Measurements from ENCODE around the gene YWHAB.

YWHAB gene

DNA sequence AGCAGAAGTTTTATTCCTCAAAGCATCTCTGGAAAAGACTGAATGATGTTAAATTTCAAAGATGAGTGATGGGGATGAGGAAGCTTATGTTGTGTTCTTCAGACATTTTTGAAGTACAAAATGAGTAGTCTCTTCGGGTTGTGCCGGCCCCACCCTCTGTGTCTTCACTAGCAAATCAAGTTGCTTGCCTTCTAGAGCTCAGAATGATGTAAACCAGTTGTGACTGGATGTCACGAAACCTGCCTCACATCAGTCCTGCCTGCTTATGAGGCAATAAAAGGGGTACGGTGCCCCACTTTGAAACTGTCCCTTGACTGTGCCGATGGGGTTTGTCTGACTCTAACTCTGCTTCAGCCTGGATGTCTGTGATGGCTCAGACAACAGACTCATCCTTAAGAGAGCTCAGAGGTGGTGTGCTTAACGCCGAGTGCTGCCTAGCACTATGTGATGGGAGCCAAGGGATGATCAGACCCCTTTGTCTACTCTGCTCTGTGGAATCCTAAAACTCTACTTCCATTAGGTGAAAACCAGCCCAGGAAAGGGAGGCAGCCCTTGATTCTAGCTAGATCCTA, 55.7 kb downstream of the YWHAB start:
- Histone ChIP-seq H3K4me1 (ENCODE audit: control insufficient read depth, insufficient read depth, low read length) (no peaks in the 10 kb centered on the region), H3K27me3 (ENCODE audit: control insufficient read depth, insufficient read depth, low read length) (no peaks in the 10 kb centered on the region), H3K36me3 (ENCODE audit: control insufficient read depth, insufficient read depth, low read length) (peaks cover 89% of the 10 kb centered on the region), H3K9ac (ENCODE audit: low read length) (no peak overlapping the region), H3K9me3 (ENCODE audit: control insufficient read depth, insufficient read depth, low read depth, low read length) (no peaks in the 10 kb centered on the region), H3K27ac (ENCODE audit: low read depth, low read length) (no peak overlapping the region), H3K4me3 (ENCODE audit: low read depth, low read length) (no peak overlapping the region)

DNA sequence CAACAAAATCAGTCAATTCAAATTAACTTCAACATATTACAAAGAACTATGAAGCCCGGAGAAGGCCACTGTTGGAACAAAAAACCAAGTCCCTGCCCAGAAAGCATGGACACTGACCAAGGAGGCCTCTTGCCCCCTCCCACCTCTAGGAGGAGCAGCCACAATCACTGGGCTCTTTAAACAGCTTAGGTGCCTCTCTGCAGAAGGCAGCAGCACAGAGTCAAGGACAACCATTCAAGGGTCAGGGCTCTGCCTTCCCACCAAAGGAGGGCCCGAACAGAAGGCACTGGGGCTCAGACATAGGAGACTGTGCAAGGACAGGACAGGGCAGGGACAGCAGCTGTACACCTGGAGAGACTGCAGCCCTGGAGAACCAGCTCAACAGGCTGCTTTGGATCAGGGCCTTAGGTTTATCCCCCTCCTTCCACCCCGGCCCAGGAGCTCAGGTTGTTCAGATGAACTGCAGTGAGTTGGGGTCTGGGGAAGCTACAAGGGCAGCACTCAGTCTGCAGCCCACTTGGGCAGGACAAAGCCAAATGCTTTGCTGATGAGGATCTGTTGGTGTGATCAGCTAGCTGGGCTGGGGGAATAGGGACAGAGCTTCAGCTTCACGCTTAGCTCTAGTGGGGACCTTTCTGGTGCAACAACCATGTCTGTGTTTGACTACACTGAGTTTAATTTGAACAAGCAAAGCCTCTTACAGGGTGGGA, 56.9 kb downstream of the YWHAB start:
- Histone ChIP-seq H3K27ac (ENCODE audit: low read depth, low read length) (no peak overlapping the region), H3K9me3 (ENCODE audit: control insufficient read depth, insufficient read depth, low read depth, low read length) (no peaks in the 10 kb centered on the region), H3K36me3 (ENCODE audit: control insufficient read depth, insufficient read depth, low read length) (peaks cover 90% of the 10 kb centered on the region)

DNA sequence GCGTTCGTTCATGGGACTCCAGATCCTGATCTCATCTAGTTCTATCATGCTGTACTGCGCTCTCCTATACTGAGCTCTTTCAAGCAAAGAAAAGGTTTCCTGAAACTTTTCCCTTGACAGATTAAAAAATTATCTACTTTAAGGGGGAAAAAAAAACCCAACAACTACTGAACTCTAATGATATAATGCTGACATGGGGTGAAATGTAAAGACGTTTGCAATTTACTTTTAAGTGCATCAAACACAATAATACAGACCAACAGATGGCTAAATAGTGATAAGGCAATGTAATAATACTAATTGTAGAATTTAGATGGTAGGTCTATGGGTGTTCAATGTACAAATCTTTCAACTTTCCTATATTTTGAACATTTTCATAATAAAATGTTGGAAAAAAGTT, 58.3 kb downstream of the YWHAB start:
- Histone ChIP-seq H3K9me3 (ENCODE audit: control insufficient read depth, insufficient read depth, low read depth, low read length) (no peaks in the 10 kb centered on the region), H3K9ac (ENCODE audit: low read length) (no peak overlapping the region), H3K27ac (ENCODE audit: low read depth, low read length) (no peak overlapping the region), H3K4me3 (ENCODE audit: low read depth, low read length) (no peak overlapping the region), H3K27me3 (ENCODE audit: control insufficient read depth, insufficient read depth, low read length) (no peaks in the 10 kb centered on the region), H3K4me1 (ENCODE audit: control insufficient read depth, insufficient read depth, low read length) (no peaks in the 10 kb centered on the region), H3K36me3 (ENCODE audit: control insufficient read depth, insufficient read depth, low read length) (peaks cover 90% of the 10 kb centered on the region)

More for the DNA sequence above, 56.9 kb downstream of the YWHAB start:
- no peak overlapping the region for H3K4me3 ChIP-seq (ENCODE audit: low read depth, low read length)
- no peak overlapping the region for H3K9ac ChIP-seq (ENCODE audit: low read length)
- no peaks in the 10 kb centered on the region for H3K4me1 ChIP-seq (ENCODE audit: control insufficient read depth, insufficient read depth, low read length)
- no peaks in the 10 kb centered on the region for H3K27me3 ChIP-seq (ENCODE audit: control insufficient read depth, insufficient read depth, low read length)

DNA sequence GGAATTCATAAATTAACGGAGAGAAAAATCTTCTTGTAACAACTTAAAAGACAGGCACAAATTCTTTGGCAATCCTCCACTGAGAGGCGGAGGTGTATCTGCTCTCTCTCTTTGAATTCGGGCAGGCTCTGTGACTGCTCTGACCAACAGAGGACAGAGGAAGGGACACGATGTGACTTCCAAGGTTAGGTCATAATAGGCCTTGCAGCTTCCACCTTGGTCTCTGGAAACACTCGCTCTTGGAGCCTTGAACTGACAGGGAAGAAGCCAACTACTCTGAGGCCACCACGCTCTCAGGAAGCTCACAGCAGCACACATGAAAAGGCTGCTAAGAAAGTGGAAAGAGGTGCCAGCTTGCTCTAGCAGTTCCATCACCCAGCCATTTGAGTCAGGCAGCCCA, 59.8 kb downstream of the YWHAB start:
- Histone ChIP-seq H3K9ac (ENCODE audit: low read length) (no peak overlapping the region), H3K4me3 (ENCODE audit: low read depth, low read length) (no peak overlapping the region), H3K36me3 (ENCODE audit: control insufficient read depth, insufficient read depth, low read length) (peaks cover 92% of the 10 kb centered on the region), H3K27ac (ENCODE audit: low read depth, low read length) (no peak overlapping the region), H3K27me3 (ENCODE audit: control insufficient read depth, insufficient read depth, low read length) (no peaks in the 10 kb centered on the region), H3K9me3 (ENCODE audit: control insufficient read depth, insufficient read depth, low read depth, low read length) (no peaks in the 10 kb centered on the region), H3K4me1 (ENCODE audit: control insufficient read depth, insufficient read depth, low read length) (no peaks in the 10 kb centered on the region)

DNA sequence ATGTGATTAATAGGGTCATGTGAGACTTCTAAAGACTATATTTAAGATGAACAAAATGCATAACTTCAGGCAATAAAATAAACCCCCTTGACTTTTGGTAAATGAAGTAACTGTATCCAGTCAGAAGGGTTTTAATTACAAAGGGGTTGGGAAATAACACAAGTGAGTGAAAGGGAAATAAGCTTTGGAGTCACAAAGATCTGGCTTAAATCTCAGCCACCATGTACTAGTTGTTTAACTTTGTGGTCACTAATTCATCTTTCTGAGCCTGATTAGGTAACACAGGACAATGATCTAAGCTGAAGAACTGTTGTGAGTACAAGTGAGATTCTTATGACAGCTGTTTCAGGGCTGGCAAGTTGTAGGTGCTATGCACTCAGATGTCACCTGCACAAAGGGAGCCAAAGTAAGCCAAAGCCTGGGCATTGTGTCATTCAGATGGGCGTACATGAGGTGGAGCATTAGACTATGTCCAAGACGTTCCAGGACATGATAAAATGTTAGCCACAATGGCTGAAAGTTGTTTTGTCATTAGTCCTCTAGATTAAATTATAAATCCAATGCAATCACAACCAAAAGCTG, 60.9 kb downstream of the YWHAB start:
- peaks cover 95% of the 10 kb centered on the region for H3K36me3 ChIP-seq (ENCODE audit: control insufficient read depth, insufficient read depth, low read length)
- H3K27me3 ChIP-seq (ENCODE audit: control insufficient read depth, insufficient read depth, low read length) = no peaks in the 10 kb centered on the region
- no peak overlapping the region for H3K9ac ChIP-seq (ENCODE audit: low read length)
- H3K4me3 ChIP-seq (ENCODE audit: low read depth, low read length) = no peak overlapping the region
- no peaks in the 10 kb centered on the region for H3K4me1 ChIP-seq (ENCODE audit: control insufficient read depth, insufficient read depth, low read length)
- H3K27ac ChIP-seq (ENCODE audit: low read depth, low read length) = no peak overlapping the region
- no peaks in the 10 kb centered on the region for H3K9me3 ChIP-seq (ENCODE audit: control insufficient read depth, insufficient read depth, low read depth, low read length)

DNA sequence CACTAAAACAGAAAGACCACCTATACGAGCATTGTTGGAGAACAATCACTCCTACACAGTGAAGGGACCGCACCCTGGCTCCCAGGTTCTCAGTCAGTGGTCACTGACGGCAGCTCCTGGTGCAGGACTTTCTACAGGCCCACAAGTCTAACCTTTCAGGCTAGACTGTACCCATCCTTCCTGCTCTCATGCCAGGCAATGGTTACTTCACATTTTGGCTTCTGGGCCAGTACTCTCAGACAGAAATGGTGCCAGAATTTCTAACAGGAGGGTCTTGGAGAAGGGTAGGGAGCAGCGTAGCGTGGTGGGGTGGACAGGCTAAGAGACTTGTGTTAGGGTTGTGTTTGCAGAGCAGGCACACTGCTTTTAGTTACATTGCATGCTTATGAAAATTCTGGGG, 62.6 kb downstream of the YWHAB start:
- H3K27me3 ChIP-seq (ENCODE audit: control insufficient read depth, insufficient read depth, low read length) = no peaks in the 10 kb centered on the region
- no peaks in the 10 kb centered on the region for H3K9me3 ChIP-seq (ENCODE audit: control insufficient read depth, insufficient read depth, low read depth, low read length)
- no peak overlapping the region for H3K9ac ChIP-seq (ENCODE audit: low read length)
- no peak overlapping the region for H3K27ac ChIP-seq (ENCODE audit: low read depth, low read length)
- no peak overlapping the region for H3K4me3 ChIP-seq (ENCODE audit: low read depth, low read length)
- peaks cover 95% of the 10 kb centered on the region for H3K36me3 ChIP-seq (ENCODE audit: control insufficient read depth, insufficient read depth, low read length)
- no peaks in the 10 kb centered on the region for H3K4me1 ChIP-seq (ENCODE audit: control insufficient read depth, insufficient read depth, low read length)

DNA sequence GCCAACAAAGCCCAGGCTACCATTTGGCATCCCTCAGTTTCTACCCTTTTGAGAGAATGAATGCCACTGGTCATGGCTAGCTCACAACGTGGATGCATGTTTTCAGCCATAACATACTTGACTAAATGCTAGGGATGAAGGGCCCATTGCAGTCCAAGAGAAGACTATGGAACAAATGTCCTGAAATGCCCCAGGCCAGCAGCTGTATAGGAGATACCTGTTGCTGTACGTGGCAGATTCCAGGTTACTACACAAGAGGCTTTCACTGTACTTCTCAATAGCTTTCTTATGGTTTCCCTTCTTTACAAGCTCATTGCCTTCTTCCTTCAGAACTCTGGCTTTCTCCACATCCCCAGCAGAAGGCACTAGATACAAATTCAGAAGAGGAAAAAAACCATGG, 63.0 kb downstream of the YWHAB start:
- peaks cover 95% of the 10 kb centered on the region for H3K36me3 ChIP-seq (ENCODE audit: control insufficient read depth, insufficient read depth, low read length)

DNA sequence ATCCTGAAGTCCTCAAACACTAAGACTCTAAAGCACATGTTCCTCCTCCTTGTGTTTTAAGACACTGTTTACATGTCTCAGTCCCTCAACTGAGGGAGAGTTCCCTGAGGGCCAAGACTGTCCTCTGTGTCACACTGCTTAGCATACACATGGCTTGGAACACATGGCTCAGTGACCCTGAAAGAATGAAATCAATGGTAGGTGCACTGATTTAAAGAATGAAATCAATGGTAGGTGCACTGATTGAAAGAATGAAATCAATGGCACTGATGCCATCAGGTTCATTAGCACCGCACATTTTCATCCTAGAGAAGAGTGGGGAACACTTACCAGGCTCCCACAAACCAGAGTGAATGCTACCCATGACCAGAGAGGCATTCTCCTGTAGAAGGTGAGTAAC, 64.9 kb downstream of the YWHAB start:
- Histone ChIP-seq H3K36me3 (ENCODE audit: control insufficient read depth, insufficient read depth, low read length) (peaks cover 96% of the 10 kb centered on the region), H3K27me3 (ENCODE audit: control insufficient read depth, insufficient read depth, low read length) (no peaks in the 10 kb centered on the region), H3K9ac (ENCODE audit: low read length) (no peak overlapping the region), H3K4me1 (ENCODE audit: control insufficient read depth, insufficient read depth, low read length) (no peaks in the 10 kb centered on the region), H3K9me3 (ENCODE audit: control insufficient read depth, insufficient read depth, low read depth, low read length) (no peaks in the 10 kb centered on the region), H3K27ac (ENCODE audit: low read depth, low read length) (no peak overlapping the region), H3K4me3 (ENCODE audit: low read depth, low read length) (no peak overlapping the region)

More for the DNA sequence above, 63.0 kb downstream of the YWHAB start:
- no peak overlapping the region for H3K27ac ChIP-seq (ENCODE audit: low read depth, low read length)
- H3K4me1 ChIP-seq (ENCODE audit: control insufficient read depth, insufficient read depth, low read length) = no peaks in the 10 kb centered on the region
- no peak overlapping the region for H3K9ac ChIP-seq (ENCODE audit: low read length)
- H3K9me3 ChIP-seq (ENCODE audit: control insufficient read depth, insufficient read depth, low read depth, low read length) = no peaks in the 10 kb centered on the region
- no peak overlapping the region for H3K4me3 ChIP-seq (ENCODE audit: low read depth, low read length)
- no peaks in the 10 kb centered on the region for H3K27me3 ChIP-seq (ENCODE audit: control insufficient read depth, insufficient read depth, low read length)

DNA sequence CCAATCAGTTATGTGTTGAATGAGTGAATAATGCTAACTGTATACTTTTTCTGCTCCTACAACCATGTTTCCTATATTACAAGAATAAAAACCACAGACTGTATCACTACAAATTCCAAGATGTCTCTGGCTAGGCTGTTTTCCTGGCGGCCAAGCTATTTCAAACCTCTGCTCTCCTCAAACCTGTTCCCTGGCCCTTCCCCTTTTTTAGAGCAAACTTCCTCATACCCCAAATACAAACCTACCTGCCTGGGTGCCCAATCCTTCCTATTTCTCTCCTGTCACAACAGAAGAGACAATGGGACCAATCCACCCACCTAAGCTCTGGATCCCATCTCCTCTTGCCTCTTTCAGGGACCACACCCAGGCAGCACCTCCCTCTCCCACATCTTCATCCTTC, 67.2 kb downstream of the YWHAB start:
- Histone ChIP-seq H3K4me3 (ENCODE audit: low read depth, low read length) (no peak overlapping the region), H3K4me1 (ENCODE audit: control insufficient read depth, insufficient read depth, low read length) (no peaks in the 10 kb centered on the region), H3K9me3 (ENCODE audit: control insufficient read depth, insufficient read depth, low read depth, low read length) (no peaks in the 10 kb centered on the region), H3K27me3 (ENCODE audit: control insufficient read depth, insufficient read depth, low read length) (no peaks in the 10 kb centered on the region), H3K27ac (ENCODE audit: low read depth, low read length) (no peak overlapping the region), H3K36me3 (ENCODE audit: control insufficient read depth, insufficient read depth, low read length) (peaks cover 89% of the 10 kb centered on the region), H3K9ac (ENCODE audit: low read length) (no peak overlapping the region)

DNA sequence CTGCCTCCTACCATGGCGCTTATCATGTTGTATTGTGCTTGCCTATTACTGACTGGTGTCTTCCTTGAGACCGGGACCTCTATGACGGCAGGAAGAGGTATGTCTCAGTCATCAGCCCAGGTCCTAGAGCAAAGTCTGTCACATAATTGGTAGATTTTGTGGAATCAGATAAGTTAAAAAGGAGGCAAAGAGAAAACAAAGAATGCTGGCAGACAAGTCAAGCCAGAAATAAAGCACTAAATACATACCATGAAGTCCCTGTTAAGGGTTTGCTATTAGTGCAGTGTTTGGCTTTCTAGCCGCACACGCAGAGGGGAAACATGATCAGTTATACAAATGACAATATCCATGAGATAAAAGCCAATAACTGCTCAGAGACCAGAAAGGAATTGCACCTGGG, 68.7 kb downstream of the YWHAB start:
- Histone ChIP-seq H3K27ac (ENCODE audit: low read depth, low read length) (no peak overlapping the region), H3K27me3 (ENCODE audit: control insufficient read depth, insufficient read depth, low read length) (0 out of 2 replicates have a peak, but pooled peaks cover under 1% of the 10 kb centered on the region), H3K9me3 (ENCODE audit: control insufficient read depth, insufficient read depth, low read depth, low read length) (no peaks in the 10 kb centered on the region), H3K9ac (ENCODE audit: low read length) (no peak overlapping the region), H3K36me3 (ENCODE audit: control insufficient read depth, insufficient read depth, low read length) (peaks cover 74% of the 10 kb centered on the region), H3K4me3 (ENCODE audit: low read depth, low read length) (no peak overlapping the region), H3K4me1 (ENCODE audit: control insufficient read depth, insufficient read depth, low read length) (peaks cover 6% of the 10 kb centered on the region)

DNA sequence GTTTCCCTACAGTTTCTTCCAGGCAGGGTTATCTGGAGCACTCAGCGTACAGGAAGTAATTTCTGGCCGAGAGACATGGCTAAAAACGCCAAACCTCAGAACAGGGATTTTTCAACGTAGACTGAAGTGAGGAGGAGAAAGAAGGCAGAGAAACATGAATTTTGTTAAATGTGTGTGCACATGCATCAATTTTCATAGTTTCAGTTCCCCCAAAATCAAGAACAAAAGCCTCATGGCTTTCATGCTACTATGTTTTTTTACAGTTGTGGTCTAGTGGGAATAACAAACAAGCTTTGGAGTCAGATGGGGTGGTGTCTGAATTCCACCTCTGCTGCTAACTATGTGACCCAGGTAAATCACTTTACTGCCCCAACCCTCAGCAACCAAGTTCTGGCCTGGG, 69.8 kb downstream of the YWHAB start:
- Histone ChIP-seq H3K9me3 (ENCODE audit: control insufficient read depth, insufficient read depth, low read depth, low read length) (no peaks in the 10 kb centered on the region), H3K27me3 (ENCODE audit: control insufficient read depth, insufficient read depth, low read length) (peaks cover 4% of the 10 kb centered on the region; the same call in 1 of the 2 replicates), H3K9ac (ENCODE audit: low read length) (no peak overlapping the region), H3K27ac (ENCODE audit: low read depth, low read length) (no peak overlapping the region), H3K4me1 (ENCODE audit: control insufficient read depth, insufficient read depth, low read length) (peaks cover 10% of the 10 kb centered on the region), H3K36me3 (ENCODE audit: control insufficient read depth, insufficient read depth, low read length) (peaks cover 63% of the 10 kb centered on the region), H3K4me3 (ENCODE audit: low read depth, low read length) (no peak overlapping the region)

Data from HUES6 (cell line).